GM18508 (cell line): ENCODE measurements around the gene ZNFX1.

ENCODE experiments used
- ATAC-seq: cut with Tn5 transposase; IDR thresholded peaks from one replicate; pipeline ENCODE4 v1.9.1; 2021; ENCODE audit warnings: moderate number of reproducible peaks; ENCODE audit not compliant: insufficient read depth, unreplicated experiment

The ZNFX1 gene

DNA sequence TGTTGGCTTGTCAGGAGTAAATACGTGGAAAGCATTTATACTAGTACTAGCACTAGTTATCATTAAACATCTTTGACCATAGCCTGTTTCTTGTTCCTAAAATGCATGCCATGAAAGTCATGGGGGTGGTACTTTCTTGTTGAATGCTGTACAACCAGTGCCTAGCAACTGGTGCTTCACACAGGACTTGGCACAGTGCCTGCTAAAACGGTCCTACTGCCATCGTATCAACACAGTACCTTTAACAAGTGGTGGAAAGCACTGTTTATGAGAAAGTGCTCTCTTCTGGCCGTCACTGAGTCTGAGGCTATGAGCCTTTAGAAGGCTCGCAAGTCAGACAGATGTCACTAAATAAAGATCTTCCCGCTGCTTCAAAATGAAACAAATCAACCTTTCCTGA lies 21.6 kb downstream of the ZNFX1 start:
- ATAC-seq: no peak

- no peak for ATAC-seq
Observed at GRCh38 chr20:49252556-49253350, 25.1 kb downstream of the ZNFX1 start.

DNA sequence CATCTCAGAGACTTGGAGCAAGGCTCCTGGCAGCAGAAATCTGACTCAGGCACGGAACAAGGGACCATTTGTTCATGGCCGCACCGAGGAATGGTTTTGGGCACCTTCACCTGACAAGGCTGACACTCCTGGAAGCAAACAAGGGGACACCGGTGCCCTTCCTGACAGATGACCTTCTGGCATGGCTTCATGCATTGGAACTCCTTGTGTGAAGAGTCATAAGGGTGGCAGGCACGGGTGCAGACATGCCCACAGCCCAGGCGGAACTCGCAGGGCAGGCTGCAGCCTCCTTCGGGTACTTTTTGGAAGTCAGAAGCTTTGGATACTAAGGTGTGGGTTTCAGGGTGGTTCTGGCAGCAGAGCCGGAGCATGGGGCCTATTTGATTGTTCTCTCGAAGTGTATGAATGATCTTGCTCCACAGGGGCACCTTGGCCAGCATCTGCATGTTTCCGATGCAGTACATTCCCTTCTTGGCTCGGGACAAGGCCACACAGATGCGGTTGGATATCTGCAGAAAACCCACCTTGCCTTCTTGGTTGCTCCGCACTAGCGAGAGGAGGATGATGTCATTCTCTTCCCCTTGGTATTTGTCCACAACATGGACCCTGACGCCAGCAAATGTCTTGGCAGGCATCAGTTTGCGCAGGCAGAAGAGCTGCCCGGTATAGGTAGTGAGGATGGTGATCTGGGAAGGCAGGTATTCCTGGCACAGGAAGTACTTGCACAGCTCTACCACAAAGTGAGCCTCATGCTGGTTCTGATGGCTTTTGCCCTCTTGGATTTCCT lies 28.8 kb downstream of the ZNFX1 start:
- ATAC-seq: no peak

DNA sequence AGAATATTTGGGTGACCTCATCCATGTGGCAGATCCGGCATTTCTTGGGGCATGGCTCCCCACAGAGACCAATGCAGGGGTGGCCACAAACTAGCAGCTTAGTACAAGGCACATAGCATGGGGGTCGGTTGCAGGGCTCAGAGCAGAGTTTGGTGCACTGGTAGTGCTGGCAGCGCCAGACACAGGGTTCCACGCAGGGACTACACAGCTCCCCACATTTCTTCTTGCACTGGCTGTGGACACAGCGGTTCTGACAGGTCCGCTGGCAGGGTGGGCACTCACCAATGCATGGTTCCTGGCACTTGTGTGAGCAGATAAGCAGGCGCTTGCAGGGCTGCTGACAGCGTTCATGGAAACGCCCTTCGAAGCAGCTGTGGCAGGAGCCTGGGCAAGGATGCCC lies 29.6 kb downstream of the ZNFX1 start:
- no peak for ATAC-seq

- no peak for ATAC-seq
Observed at GRCh38 chr20:49247792-49248191, 30.1 kb downstream of the ZNFX1 start.

GRCh38 chr20:49247169-49247723 lies 30.6 kb downstream of the ZNFX1 start:
- no peak for ATAC-seq

DNA sequence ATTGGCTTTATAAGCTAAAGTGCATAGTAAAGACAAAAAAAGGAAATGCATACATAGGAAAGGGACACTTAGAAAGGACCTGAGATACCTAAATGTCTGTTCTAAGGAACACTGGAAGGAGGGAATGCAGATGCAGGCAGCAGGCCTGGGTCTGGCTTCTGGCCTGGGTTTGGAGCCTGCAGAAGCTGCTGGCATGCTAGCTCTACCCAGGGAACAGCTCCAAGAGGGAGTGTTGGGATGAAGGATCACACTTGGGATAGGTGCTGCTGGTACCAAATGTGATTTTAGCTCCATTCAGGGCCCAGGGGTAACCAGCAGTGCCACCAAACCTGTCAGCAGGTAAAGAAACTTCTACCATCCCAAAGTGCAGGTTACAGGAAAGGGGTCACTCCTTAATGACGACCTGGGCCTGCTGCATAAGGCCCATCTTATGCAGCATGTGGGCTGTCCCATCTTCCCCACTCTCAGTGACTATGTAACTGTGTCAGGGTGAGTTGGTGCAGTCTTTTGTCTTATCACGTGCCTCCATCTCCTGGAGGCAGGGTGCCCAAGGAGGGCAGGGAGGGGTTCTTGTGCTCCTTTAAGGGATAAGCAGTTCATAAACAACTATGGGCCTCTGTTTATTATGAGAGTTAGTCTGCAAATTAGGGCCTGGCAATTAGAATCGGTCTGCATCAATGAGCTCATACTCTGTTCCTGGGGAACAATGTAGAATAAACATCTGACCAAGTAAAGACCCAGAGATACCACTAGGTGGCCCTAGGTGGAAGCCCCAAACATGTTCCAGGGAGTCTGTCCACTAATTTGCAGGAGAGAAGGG lies 31.7 kb downstream of the ZNFX1 start:
- ATAC-seq: no peak

DNA sequence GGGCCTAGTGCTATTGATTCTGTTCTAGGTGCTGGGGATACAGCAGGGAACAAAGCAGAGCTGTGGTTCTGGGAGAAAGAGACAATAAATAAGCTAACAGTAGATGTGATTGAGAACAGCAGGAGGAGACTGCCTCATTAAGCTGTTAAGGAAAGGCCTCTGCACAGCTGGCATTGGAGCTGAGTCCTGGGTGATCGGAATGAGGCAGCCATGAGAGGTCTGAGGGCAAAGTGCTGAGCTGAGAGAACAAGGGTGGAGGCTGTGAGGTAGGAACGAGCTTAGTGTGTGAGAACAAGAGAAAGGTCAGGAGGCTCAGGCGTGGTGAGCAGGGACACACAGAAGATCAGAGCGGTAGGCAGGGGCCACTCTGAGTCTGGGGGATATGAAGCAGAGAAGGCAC lies 40.3 kb downstream of the ZNFX1 start:
- no peak for ATAC-seq

DNA sequence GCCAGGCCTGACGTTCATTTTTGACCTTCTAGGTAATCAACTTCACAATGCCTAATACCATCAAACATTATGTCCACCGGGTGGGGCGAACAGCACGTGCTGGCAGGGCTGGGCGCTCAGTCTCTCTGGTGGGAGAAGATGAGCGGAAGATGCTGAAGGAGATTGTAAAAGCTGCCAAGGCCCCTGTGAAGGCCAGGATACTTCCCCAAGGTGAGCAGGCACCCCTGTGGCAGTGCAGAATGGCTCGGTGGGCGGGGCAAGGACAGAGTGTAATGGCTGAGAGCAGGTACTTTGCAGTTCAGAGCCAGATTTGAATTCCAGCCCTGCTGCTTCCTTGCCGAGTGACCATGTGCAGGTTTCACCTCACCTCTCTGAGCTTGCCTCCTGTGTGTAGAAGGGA lies 41.6 kb downstream of the ZNFX1 start:
- ATAC-seq: no peak

- no peak for ATAC-seq
Observed at GRCh38 chr20:49234831-49235230, 43.0 kb downstream of the ZNFX1 start.

- no peak for ATAC-seq
Observed at GRCh38 chr20:49233226-49233625, 44.6 kb downstream of the ZNFX1 start.

DNA sequence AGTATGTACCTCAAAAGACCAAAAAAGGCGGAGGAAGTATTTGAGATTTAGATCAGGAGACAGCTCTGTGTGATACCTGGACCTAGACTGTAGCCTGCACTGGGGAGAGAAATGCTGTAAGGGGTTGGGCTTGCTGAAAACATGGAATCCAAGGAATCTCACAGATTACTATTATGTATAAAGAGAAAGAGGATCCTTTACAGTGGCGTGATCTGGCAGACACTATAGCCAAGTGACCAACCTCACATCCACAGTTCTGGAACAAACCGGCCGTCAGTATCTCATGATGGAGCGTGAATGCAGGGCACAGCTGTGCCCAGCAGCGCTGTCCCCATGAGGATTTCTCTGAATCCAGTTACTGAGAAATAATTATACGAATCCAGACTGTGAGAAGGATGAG lies 46.4 kb downstream of the ZNFX1 start:
- no peak for ATAC-seq

DNA sequence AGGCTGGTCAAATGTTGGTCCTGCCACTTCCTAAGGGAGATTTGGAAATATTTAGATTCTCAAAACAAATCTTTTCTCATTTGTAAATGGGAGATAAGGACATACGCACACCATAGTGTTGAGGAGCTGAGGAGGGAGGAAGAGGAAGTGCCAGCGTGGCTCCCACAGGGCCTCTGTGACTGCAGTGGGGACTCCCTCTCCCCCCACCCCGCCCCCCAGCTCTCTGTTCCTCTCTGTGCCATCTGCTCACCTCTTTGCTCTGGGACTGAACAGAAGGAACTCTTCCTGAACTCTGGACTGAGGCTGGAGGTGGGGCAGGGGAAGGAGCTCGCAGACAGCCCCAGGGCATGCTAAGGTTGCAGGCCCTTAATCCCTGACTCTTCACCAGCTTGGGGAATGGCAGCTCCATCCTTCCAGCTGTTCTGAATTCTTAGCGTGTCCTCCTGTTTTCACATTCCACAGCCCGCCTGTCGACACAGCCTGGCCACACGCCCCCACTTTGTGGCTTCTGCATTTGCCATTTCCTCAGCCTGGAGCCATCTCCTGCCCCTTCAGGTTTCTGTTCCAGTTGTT lies 47.2 kb downstream of the ZNFX1 start:
- ATAC-seq: no peak

DNA sequence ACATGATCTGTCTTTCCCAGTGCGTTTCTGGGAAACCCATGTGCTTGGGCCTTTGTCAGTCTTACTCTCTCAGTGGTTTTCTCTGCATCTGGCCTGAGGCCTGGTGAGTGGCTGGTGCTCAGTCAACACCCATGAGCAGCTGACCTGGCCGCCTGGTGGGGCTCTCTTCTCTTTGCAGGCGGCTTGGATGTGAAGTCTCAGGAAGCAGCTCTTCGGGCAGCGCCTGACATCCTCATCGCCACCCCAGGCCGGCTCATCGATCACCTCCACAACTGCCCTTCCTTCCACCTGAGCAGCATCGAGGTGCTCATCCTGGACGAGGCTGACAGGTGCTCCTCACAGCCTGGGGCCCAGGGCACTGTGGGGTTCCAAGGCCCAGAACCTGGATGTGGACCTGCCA lies 47.8 kb downstream of the ZNFX1 start:
- ATAC-seq: no peak

GRCh38 chr20:49229381-49229780 lies 48.5 kb downstream of the ZNFX1 start:
- no peak for ATAC-seq

DNA sequence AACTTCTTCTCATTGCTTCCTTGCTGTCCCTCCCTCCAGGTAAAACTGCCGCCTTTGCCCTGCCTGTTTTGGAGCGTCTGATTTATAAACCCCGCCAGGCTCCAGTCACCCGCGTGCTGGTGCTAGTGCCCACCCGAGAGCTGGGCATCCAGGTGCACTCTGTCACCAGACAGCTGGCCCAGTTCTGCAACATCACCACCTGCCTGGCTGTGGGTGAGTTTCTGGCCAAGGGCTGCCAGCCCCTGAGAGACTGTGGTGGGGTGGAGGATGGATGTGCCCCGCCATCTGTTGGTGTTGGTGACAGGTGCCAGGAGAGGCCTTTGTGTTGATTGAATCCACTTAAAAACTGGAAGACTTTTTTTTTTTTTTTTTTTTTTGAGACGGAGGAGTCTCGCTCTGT lies 49.2 kb downstream of the ZNFX1 start:
- ATAC-seq: no peak

GRCh38 chr20:49225896-49226295 lies 52.0 kb downstream of the ZNFX1 start:
- ATAC-seq: no peak

DNA sequence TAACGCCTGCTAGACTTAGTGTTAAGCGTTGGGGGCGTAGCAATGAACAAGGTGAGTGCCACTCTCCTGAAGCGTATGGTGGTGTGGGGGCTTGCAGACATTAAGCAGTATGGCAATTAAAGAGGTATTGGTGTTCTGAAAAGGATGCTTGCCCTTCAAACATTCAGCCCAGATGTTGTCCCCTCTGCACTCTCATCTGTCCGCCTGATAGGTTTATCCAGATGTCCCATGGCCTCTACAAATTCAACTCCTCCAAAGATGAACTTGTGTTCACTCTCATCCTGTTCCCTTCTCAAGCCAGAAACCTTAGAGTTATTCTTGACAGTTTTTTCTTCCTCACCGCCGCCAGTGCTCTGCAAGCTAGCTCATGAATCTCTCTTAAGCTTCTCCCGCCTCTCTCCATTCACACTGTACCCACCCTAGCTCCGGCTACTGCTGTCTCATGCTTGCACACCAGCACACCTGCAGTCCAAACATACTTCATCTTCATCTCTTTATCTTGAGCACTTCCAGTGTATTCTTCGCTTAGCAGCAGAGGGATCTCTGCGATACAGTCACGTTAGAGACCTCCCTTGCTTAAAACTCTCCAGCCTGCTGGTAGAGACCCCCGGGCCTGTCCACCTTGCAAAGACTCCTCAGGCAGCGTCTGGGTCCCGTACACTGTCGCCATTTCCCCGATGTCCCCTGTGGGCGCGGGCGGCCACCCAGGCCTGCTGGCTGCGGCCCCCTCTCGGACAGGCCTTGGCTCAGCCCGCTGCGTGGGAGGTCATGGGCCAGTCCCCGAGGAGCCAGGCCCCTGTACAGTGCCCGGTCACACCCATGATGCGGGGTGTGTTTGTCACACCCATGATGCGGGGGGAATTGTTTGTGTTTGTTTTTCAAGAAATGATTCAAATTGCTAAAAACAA lies 57.7 kb downstream of the ZNFX1 start:
- ATAC-seq: no peak
